CD14-positive monocyte (primary cell): ENCODE data around the gene KCNMA1. TPM values are rescaled to one million over a fixed set of nuclear protein-coding genes. Genes with fewer than 3 reads are reported as not detected.

ENCODE experiments used
- DNase-seq, 3 donors: peaks; one replicate each; pipeline ENCODE4 v3.0.0-alpha.2; 2011 to 2022
- H2AFZ ChIP-seq: 2 replicates; pipeline ENCODE4 v1.6.0; 2012; ENCODE audit warnings: mild to moderate bottlenecking, low read depth, low read length, inconsistent platforms; ENCODE audit not compliant: insufficient read depth, poor library complexity, severe bottlenecking
- H3K27ac ChIP-seq, 2 donors: 1 replicate in 1 of 2; 2 replicates in 1 of 2; pipeline ENCODE4 v1.5.1; 2012 to 2013; ENCODE audit warnings: low read length in 2 of 2, control low read depth in 1 of 2, inconsistent platforms in 1 of 2, low read depth in 1 of 2, mild to moderate bottlenecking in 1 of 2
- H3K27me3 ChIP-seq, 2 donors: one replicate each; pipeline versions ENCODE4 v1.6.0 to v1.6.1; 2011 to 2013; ENCODE audit warnings: low read length in 2 of 2; ENCODE audit not compliant: control insufficient read depth in 2 of 2, insufficient read depth in 2 of 2
- H3K36me3 ChIP-seq, 2 donors: replicated peaks in 1 of 2; 1 replicate in 1 of 2; 2 replicates in 1 of 2; pipeline versions ENCODE4 v1.5.1 to v1.6.1; 2012 to 2013; ENCODE audit warnings: low read length in 2 of 2, control low read depth in 1 of 2, inconsistent platforms in 1 of 2, mild to moderate bottlenecking in 1 of 2; ENCODE audit not compliant: insufficient read depth in 2 of 2, control insufficient read depth in 1 of 2
- H3K4me1 ChIP-seq, 2 donors: 1 replicate in 1 of 2; 2 replicates in 1 of 2; pipeline versions ENCODE4 v1.5.1 to v1.6.1; 2012 to 2013; ENCODE audit warnings: low read length in 2 of 2, control low read depth in 1 of 2, inconsistent platforms in 1 of 2, mild to moderate bottlenecking in 1 of 2, moderate library complexity in 1 of 2; ENCODE audit not compliant: insufficient read depth in 2 of 2, control insufficient read depth in 1 of 2
- H3K4me2 ChIP-seq: replicated peaks from 2 replicates; pipeline ENCODE3; 2012; ENCODE audit warnings: low read length, moderate library complexity, mild to moderate bottlenecking; ENCODE audit not compliant: poor library complexity, severe bottlenecking; ENCODE audit errors: extremely low read depth
- H3K4me3 ChIP-seq, 3 experiments: fragments of 200-600 bp in 1 of 3; sonication (generic) in 1 of 3; replicated peaks in 1 of 3; 1 replicate in 2 of 3; 2 replicates in 1 of 3; pipeline ENCODE4 v1.5.1; 2011 to 2013; ENCODE audit warnings: low read length in 3 of 3, mild to moderate bottlenecking in 3 of 3, control low read depth in 2 of 3, low read depth in 2 of 3, inconsistent platforms in 1 of 3, moderate library complexity in 1 of 3
- H3K79me2 ChIP-seq: 2 replicates; pipeline ENCODE4 v1.6.0; 2012; ENCODE audit warnings: mild to moderate bottlenecking, control low read depth, inconsistent platforms, low read length, moderate library complexity; ENCODE audit not compliant: insufficient read depth
- H3K9ac ChIP-seq: 2 replicates; pipeline ENCODE4 v1.6.0; 2017; ENCODE audit warnings: low read length, mild to moderate bottlenecking; ENCODE audit not compliant: insufficient read depth, poor library complexity, severe bottlenecking
- H3K9me3 ChIP-seq, 2 donors: replicated peaks in 1 of 2; 1 replicate in 1 of 2; 2 replicates in 1 of 2; pipeline versions ENCODE4 v1.5.1 to v1.6.1; 2012 to 2013; ENCODE audit warnings: low read length in 2 of 2, control low read depth in 1 of 2; ENCODE audit not compliant: control insufficient read depth in 1 of 2, insufficient read depth in 1 of 2
- H4K20me1 ChIP-seq: 2 replicates; pipeline ENCODE4 v1.6.0; 2012; ENCODE audit warnings: mild to moderate bottlenecking, low read length, control low read depth, moderate library complexity; ENCODE audit not compliant: insufficient read depth
- H3K27ac Mint-ChIP-seq, 7 donors: one replicate each; pipeline ENCODE4 v1.8.0; 2020; ENCODE audit warnings: mild to moderate bottlenecking in 7 of 7, mixed read lengths in 7 of 7, moderate library complexity in 6 of 7, inconsistent platforms in 2 of 7
- H3K27me3 Mint-ChIP-seq, 3 donors: one replicate each; pipeline ENCODE4 v1.8.0; 2021 to 2022; ENCODE audit warnings: low read depth in 3 of 3, mild to moderate bottlenecking in 3 of 3, mixed read lengths in 3 of 3, moderate library complexity in 3 of 3, inconsistent platforms in 1 of 3
- H3K36me3 Mint-ChIP-seq, 2 donors: one replicate each; pipeline ENCODE4 v1.8.0; 2020; ENCODE audit warnings: mixed read lengths in 2 of 2, inconsistent platforms in 1 of 2, mild to moderate bottlenecking in 1 of 2
- H3K4me1 Mint-ChIP-seq: one replicate; pipeline ENCODE4 v1.8.0; 2020; ENCODE audit warnings: mild to moderate bottlenecking, mixed read lengths
- H3K4me3 Mint-ChIP-seq, 2 donors: one replicate each; pipeline ENCODE4 v1.8.0; 2020; ENCODE audit warnings: mild to moderate bottlenecking in 2 of 2, mixed read lengths in 2 of 2, moderate library complexity in 1 of 2
- H3K9me3 Mint-ChIP-seq, 7 donors: one replicate each; pipeline ENCODE4 v1.8.0; 2020 to 2022; ENCODE audit warnings: mixed read lengths in 7 of 7, mild to moderate bottlenecking in 6 of 7, moderate library complexity in 6 of 7, inconsistent platforms in 2 of 7
- CTCF ChIP-seq: fragments of 200-600 bp; IDR thresholded peaks from one replicate; pipeline ENCODE4 v1.8.0; 2022; ENCODE audit warnings: antibody characterized with exemption, mild to moderate bottlenecking
- WGBS: methylation state at CpG from one replicate; pipeline ENCODE4 v1.1.5; 2013; ENCODE audit warnings: missing lambda C conversion rate; ENCODE audit not compliant: insufficient coverage; 5-methylcytosine and 5-hydroxymethylcytosine counted together
- intact Hi-C, 2 donors: fragments of 100-400 bp; cut with micrococcal nuclease; formaldehyde crosslinking; loops; one replicate each; pipeline versions ENCODE4 v1.15.0 to v1.15.1; 2023
- polyA plus RNA-seq, 3 donors: library from polyadenylated mRNA; depleted of rRNA in 1 of 3; unstranded in 2 of 3; stranded (reverse) in 1 of 3; fragments of 300-500 nt in 2 of 3; fragments of >200 nt in 1 of 3; fragmentation: Illumina TruSeq in 2 of 3; gene quantifications; 1 replicate in 2 of 3; 2 replicates in 1 of 3; pipeline ENCODE4 v1.2.3, GENCODE V29; 2012 to 2021

KCNMA1 gene
- polyA plus RNA-seq, 3 donors, result 0.11 to 1.0 TPM; not detected in 1

DNA sequence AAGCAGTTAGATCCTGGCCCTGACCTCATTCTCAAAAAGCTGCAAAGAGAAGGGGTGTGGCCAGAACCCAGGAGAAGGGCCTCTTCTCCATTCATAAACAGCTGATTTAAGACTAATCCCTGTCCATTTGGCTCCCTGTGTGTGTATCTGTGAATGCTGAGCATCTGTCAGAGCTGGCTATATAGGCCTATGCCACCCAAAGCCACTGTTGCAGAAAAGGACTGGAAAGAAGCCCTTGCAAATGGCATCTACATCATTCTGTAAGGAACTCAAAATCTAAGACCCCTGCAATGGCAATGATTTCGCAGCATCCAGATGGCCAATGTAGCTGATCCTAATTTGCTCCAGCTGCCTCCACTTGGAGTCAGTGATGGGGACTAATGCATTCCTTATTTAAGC, 384.5 kb downstream of the KCNMA1 start:
- peaks cover 0 to 3% (median 1%) of the 10 kb centered on the region in 7 donors for H3K9me3 Mint-ChIP-seq
- intact Hi-C loops, result no loop called here
- peaks cover 0 to 2% of the 10 kb centered on the region in 2 donors for H3K36me3 Mint-ChIP-seq
- no peak overlapping the region for H3K4me3 Mint-ChIP-seq
- H3K4me1 ChIP-seq, result peaks cover 2 to 5% of the 10 kb centered on the region in 2 donors
- peaks cover 6% of the 10 kb centered on the region for H3K4me1 Mint-ChIP-seq
- H3K27me3 ChIP-seq, result no peaks in the 10 kb centered on the region
- H3K27ac ChIP-seq, result no peak overlapping the region
- no peaks in the 10 kb centered on the region for H3K9me3 ChIP-seq
- no peak for TF ChIP-seq CTCF
- H3K27me3 Mint-ChIP-seq, result peaks cover 0 to 3% (median 0%) of the 10 kb centered on the region in 3 donors
- 100% methylated on average over 1 of the region's 1 CpG for WGBS
- no peak overlapping the region for H3K4me2 ChIP-seq
- H3K27ac Mint-ChIP-seq, result no peak overlapping the region
- H3K9ac ChIP-seq, result no peak overlapping the region
- DNase-seq, result no peak
- no peaks in the 10 kb centered on the region for H3K79me2 ChIP-seq
- no peak overlapping the region for H2AFZ ChIP-seq
- no peaks in the 10 kb centered on the region for H3K36me3 ChIP-seq
- H3K4me3 ChIP-seq, result no peak overlapping the region
- no peaks in the 10 kb centered on the region for H4K20me1 ChIP-seq

DNA sequence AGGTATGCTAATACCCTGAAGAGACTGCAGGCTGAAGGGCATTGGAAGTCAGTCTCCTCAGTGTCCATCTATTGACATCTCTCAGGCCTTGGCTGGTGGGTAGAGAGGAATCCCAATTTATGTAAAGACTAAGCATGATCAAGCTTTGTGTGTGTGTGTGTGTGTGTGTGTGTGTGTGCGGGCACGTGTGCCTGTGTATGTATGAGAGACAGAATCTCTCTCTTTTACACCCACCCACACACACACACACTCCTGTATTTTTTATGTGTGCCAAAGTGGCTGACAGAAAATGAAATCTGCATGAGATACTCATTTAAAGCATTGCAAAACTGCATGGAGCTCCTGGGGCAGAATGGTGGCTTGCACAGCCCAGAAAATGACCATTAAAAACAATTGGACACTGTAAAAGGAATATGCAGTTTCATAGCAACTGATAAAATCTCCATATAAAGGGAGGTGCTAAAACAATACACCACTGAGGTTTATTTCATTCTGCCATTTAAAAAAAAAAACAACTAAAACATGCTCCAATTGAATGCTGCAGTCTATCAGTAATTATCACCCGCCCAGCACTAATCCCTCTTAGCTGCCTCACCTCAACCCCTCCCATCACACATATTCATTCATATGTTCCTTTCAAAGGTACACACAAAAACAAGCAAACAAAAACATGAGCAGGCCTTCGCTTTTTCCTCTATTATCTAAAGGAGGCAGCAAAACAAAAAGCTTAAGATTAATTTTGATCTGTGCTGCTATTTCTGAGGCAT, 385.0 kb downstream of the KCNMA1 start:
- intact Hi-C loops, result no loop called here
- Mint-ChIP-seq H3K36me3 (peaks cover 0 to 2% of the 10 kb centered on the region in 2 donors), H3K4me3 (no peak overlapping the region), H3K27me3 (peaks cover 0 to 3% (median 0%) of the 10 kb centered on the region in 3 donors), H3K4me1 (peaks cover 12% of the 10 kb centered on the region), H3K9me3 (peaks cover 0 to 1% (median 0%) of the 10 kb centered on the region in 7 donors), H3K27ac (peak overlapping the region in 1 of 7 donors; percentile 15)
- Histone ChIP-seq H4K20me1 (no peaks in the 10 kb centered on the region), H3K27ac (no peak overlapping the region), H2AFZ (no peak overlapping the region), H3K4me1 (peaks cover 8 to 11% of the 10 kb centered on the region in 2 donors), H3K9me3 (no peaks in the 10 kb centered on the region), H3K9ac (no peak overlapping the region), H3K27me3 (no peaks in the 10 kb centered on the region), H3K4me2 (no peak overlapping the region), H3K79me2 (no peaks in the 10 kb centered on the region), H3K36me3 (no peaks in the 10 kb centered on the region), H3K4me3 (no peak overlapping the region)
- DNase-seq, result no peak
- 100% methylated on average over 1 of the region's 4 CpGs for WGBS
- no peak for TF ChIP-seq CTCF
